ENCODE results near the gene RNF149.

The RNF149 gene

GRCh38 chr2:101234169-101234938, 74.1 kb downstream of the RNF149 start:
- Histone ChIP-seq H4K20me1 (ENCODE audit: insufficient read depth) (no peaks in the 10 kb centered on the region), H3K27me3 (ENCODE audit: insufficient read depth, low read depth) (no peaks in the 10 kb centered on the region), H3K9ac (no peak overlapping the region), H3K4me2 (no peak overlapping the region), H3K27ac (no peak overlapping the region), H3K36me3 (ENCODE audit: insufficient read depth) (no peaks in the 10 kb centered on the region), H3K4me1 (ENCODE audit: low read depth, poor library complexity, severe bottlenecking) (no peaks in the 10 kb centered on the region), H3K79me2 (ENCODE audit: insufficient read depth, low read depth) (no peaks in the 10 kb centered on the region), H2AFZ (ENCODE audit: low read depth) (no peak overlapping the region), H3K4me3 (IDR thresholded peaks at IDR 0.05; ENCODE audit: insufficient read depth, low read depth, low read length) (no peak overlapping the region)
- TF ChIP-seq CTCF (conservative IDR thresholded peaks at IDR 0.05; ENCODE audit: low read depth, low read length), result no peak

- H3K9ac ChIP-seq, result no peak overlapping the region
- no peak overlapping the region for H2AFZ ChIP-seq (ENCODE audit: low read depth)
- TF ChIP-seq CTCF (conservative IDR thresholded peaks at IDR 0.05; ENCODE audit: low read depth, low read length), result no peak
These were observed 75.7 kb downstream of the RNF149 start for GRCh38 chr2:101232770-101233169.

GRCh38 chr2:101231937-101232730, 76.4 kb downstream of the RNF149 start:
- Histone ChIP-seq H3K4me2 (no peak overlapping the region), H3K9ac (no peak overlapping the region), H4K20me1 (ENCODE audit: insufficient read depth) (no peaks in the 10 kb centered on the region), H2AFZ (ENCODE audit: low read depth) (no peak overlapping the region), H3K4me1 (ENCODE audit: low read depth, poor library complexity, severe bottlenecking) (no peaks in the 10 kb centered on the region), H3K79me2 (ENCODE audit: insufficient read depth, low read depth) (no peaks in the 10 kb centered on the region), H3K36me3 (ENCODE audit: insufficient read depth) (no peaks in the 10 kb centered on the region), H3K4me3 (IDR thresholded peaks at IDR 0.05; ENCODE audit: insufficient read depth, low read depth, low read length) (no peak overlapping the region), H3K27me3 (ENCODE audit: insufficient read depth, low read depth) (no peaks in the 10 kb centered on the region), H3K27ac (no peak overlapping the region)
- no peak for TF ChIP-seq CTCF (conservative IDR thresholded peaks at IDR 0.05; ENCODE audit: low read depth, low read length)

More at GRCh38 chr2:101232770-101233169, 75.7 kb downstream of the RNF149 start:
- H3K4me3 ChIP-seq (IDR thresholded peaks at IDR 0.05; ENCODE audit: insufficient read depth, low read depth, low read length), result no peak overlapping the region
- no peaks in the 10 kb centered on the region for H3K4me1 ChIP-seq (ENCODE audit: low read depth, poor library complexity, severe bottlenecking)
- no peaks in the 10 kb centered on the region for H3K79me2 ChIP-seq (ENCODE audit: insufficient read depth, low read depth)
- H3K27me3 ChIP-seq (ENCODE audit: insufficient read depth, low read depth), result no peaks in the 10 kb centered on the region
- no peaks in the 10 kb centered on the region for H3K36me3 ChIP-seq (ENCODE audit: insufficient read depth)
- H3K27ac ChIP-seq, result no peak overlapping the region
- no peaks in the 10 kb centered on the region for H4K20me1 ChIP-seq (ENCODE audit: insufficient read depth)
- no peak overlapping the region for H3K4me2 ChIP-seq

- H3K9ac ChIP-seq, result no peak overlapping the region
- no peak overlapping the region for H2AFZ ChIP-seq (ENCODE audit: low read depth)
- no peaks in the 10 kb centered on the region for H3K79me2 ChIP-seq (ENCODE audit: insufficient read depth, low read depth)
- no peaks in the 10 kb centered on the region for H3K4me1 ChIP-seq (ENCODE audit: low read depth, poor library complexity, severe bottlenecking)
- H3K27me3 ChIP-seq (ENCODE audit: insufficient read depth, low read depth), result no peaks in the 10 kb centered on the region
- no peaks in the 10 kb centered on the region for H3K36me3 ChIP-seq (ENCODE audit: insufficient read depth)
- TF ChIP-seq CTCF (conservative IDR thresholded peaks at IDR 0.05; ENCODE audit: low read depth, low read length), result no peak
- no peak overlapping the region for H3K4me3 ChIP-seq (IDR thresholded peaks at IDR 0.05; ENCODE audit: insufficient read depth, low read depth, low read length)
- H3K27ac ChIP-seq, result no peak overlapping the region
- H4K20me1 ChIP-seq (ENCODE audit: insufficient read depth), result no peaks in the 10 kb centered on the region
- no peak overlapping the region for H3K4me2 ChIP-seq
These were observed 77.3 kb downstream of the RNF149 start for GRCh38 chr2:101231240-101231639.
